SU-DHL-6 (cell line): Measurements from ENCODE around the gene MPZL3.

Source experiments
- H2AFZ ChIP-seq: fragments of 200-600 bp; sonication (generic); 2 replicates; pipeline ENCODE4 v1.6.1; 2014; ENCODE audit warnings: low read depth, mild to moderate bottlenecking, moderate library complexity, mixed read lengths, antibody characterized with exemption, low read length; ENCODE audit not compliant: severe bottlenecking
- H3F3A ChIP-seq: fragments of 200-600 bp; shearing (Covaris generic); 2 replicates; pipeline ENCODE4 v1.6.0; 2016; ENCODE audit warnings: antibody characterized with exemption, mild to moderate bottlenecking; ENCODE audit not compliant: insufficient read depth
- H3K27ac ChIP-seq: fragments of 200-600 bp; sonication (generic); 2 replicates; pipeline ENCODE4 v1.5.1; 2016; ENCODE audit warnings: low read depth, mild to moderate bottlenecking, low read length, moderate library complexity, mixed read lengths
- H3K27me3 ChIP-seq: fragments of 200-600 bp; sonication (generic), shearing (Covaris generic); 2 replicates; pipeline ENCODE4 v1.6.0; 2014; ENCODE audit warnings: mild to moderate bottlenecking, low read length
- H3K36me3 ChIP-seq: fragments of 200-600 bp; sonication (generic); 2 replicates; pipeline ENCODE4 v1.6.1; 2014; ENCODE audit warnings: mild to moderate bottlenecking, low read length, mixed read lengths
- H3K4me2 ChIP-seq: fragments of 300-600, 200-600 bp; shearing (Covaris generic), sonication (generic); 2 replicates; pipeline ENCODE4 v1.6.0; 2014; ENCODE audit warnings: low read length, low read depth, mild to moderate bottlenecking; ENCODE audit not compliant: poor library complexity, severe bottlenecking
- H3K4me3 ChIP-seq: fragments of 200-600 bp; sonication (generic); 2 replicates; pipeline ENCODE4 v1.5.1; 2014; ENCODE audit warnings: antibody characterized with exemption, low read length, mild to moderate bottlenecking, mixed read lengths; ENCODE audit not compliant: insufficient read depth, poor library complexity, severe bottlenecking
- H3K79me2 ChIP-seq: fragments of 200-600 bp; sonication (generic); 2 replicates; pipeline ENCODE4 v1.6.1; 2014; ENCODE audit warnings: mild to moderate bottlenecking, low read length, moderate library complexity; ENCODE audit not compliant: insufficient read depth
- H3K9ac ChIP-seq: fragments of 200-600 bp; sonication (generic); 2 replicates; pipeline ENCODE4 v1.7.0; 2014; ENCODE audit warnings: mild to moderate bottlenecking, low read length
- H3K9me2 ChIP-seq: fragments of 200-600 bp; sonication (generic); replicated peaks from 2 replicates; pipeline ENCODE4 v1.6.1; 2014; ENCODE audit warnings: low read length; ENCODE audit not compliant: insufficient read depth
- H3K9me3 ChIP-seq: fragments of 200-600 bp; sonication (generic); 2 replicates; pipeline ENCODE4 v1.6.1; 2014; ENCODE audit warnings: low read length, mixed read lengths; ENCODE audit not compliant: insufficient read depth
- H4K20me1 ChIP-seq: fragments of 200-600 bp; sonication (generic); 2 replicates; pipeline ENCODE4 v1.6.1; 2014; ENCODE audit warnings: low read depth, mild to moderate bottlenecking, antibody characterized with exemption, low read length, moderate library complexity, mixed read lengths
- CTCF ChIP-seq: fragments of 200-600 bp; sonication (generic); IDR thresholded peaks from one replicate; pipeline ENCODE4 v1.5.1; 2017; ENCODE audit warnings: antibody characterized with exemption, mild to moderate bottlenecking, low read length, moderate library complexity; ENCODE audit not compliant: insufficient read depth, poor library complexity, severe bottlenecking
- EZH2phosphoT487 ChIP-seq: fragments of 200-600 bp; sonication (generic), shearing (Covaris generic); conservative IDR thresholded peaks from 2 replicates; pipeline ENCODE4 v1.6.1; 2018; ENCODE audit warnings: mild to moderate bottlenecking, antibody characterized with exemption, low read length, moderate library complexity, mixed read lengths

MPZL3 gene

GRCh38 chr11:118226781-118227180, 25.4 kb downstream of the MPZL3 start:
- Histone ChIP-seq H3K4me2 (peak overlapping the region; percentile 56), H4K20me1 (no peaks in the 10 kb centered on the region), H3F3A (peaks cover 31% of the 10 kb centered on the region), H3K27ac (peak overlapping the region; percentile 90), H3K36me3 (no peaks in the 10 kb centered on the region), H2AFZ (no peak overlapping the region), H3K27me3 (no peaks in the 10 kb centered on the region), H3K79me2 (no peaks in the 10 kb centered on the region), H3K9ac (no peak overlapping the region), H3K9me3 (no peaks in the 10 kb centered on the region), H3K4me3 (no peak overlapping the region), H3K9me2 (no peaks in the 10 kb centered on the region)
- no peak for TF ChIP-seq EZH2phosphoT487
- TF ChIP-seq CTCF = no peak

DNA sequence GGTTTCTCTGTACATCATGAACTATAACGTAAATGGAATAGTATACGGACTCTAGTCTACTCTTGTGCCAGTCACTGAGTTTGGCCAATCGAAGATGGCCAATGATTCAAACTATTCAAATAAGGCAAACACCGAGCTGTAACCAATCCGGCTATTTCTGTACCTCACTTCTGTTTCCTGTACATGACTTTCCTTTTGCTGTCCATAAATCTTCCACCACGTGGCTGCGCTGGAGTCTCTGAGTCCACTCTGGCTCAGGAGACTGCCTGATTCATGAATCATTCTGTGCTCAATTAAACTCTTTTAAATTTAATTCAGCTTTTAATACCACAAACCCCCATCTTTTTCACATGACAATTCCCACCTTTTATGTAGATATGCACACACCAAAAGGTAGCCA, 25.9 kb downstream of the MPZL3 start:
- Histone ChIP-seq H4K20me1 (no peaks in the 10 kb centered on the region), H3K27me3 (no peaks in the 10 kb centered on the region), H3K9me3 (no peaks in the 10 kb centered on the region), H3F3A (peaks cover 31% of the 10 kb centered on the region), H3K9ac (no peak overlapping the region), H3K4me3 (no peak overlapping the region), H2AFZ (no peak overlapping the region), H3K79me2 (no peaks in the 10 kb centered on the region), H3K9me2 (no peaks in the 10 kb centered on the region), H3K27ac (peak overlapping the region; percentile 90), H3K36me3 (no peaks in the 10 kb centered on the region), H3K4me2 (peak overlapping the region; percentile 56)
- no peak for TF ChIP-seq CTCF
- no peak for TF ChIP-seq EZH2phosphoT487

- Histone ChIP-seq H3K36me3 (no peaks in the 10 kb centered on the region), H3K79me2 (no peaks in the 10 kb centered on the region), H3K4me2 (peak within 1 kb of the TSS; percentile 65), H3K27me3 (no peaks in the 10 kb centered on the region), H2AFZ (peak within 1 kb of the TSS; percentile 7), H3K9me3 (no peaks in the 10 kb centered on the region), H3K9ac (peak within 1 kb of the TSS; percentile 52), H3K9me2 (no peaks in the 10 kb centered on the region), H3F3A (peaks cover 31% of the 10 kb centered on the region), H3K4me3 (peak within 1 kb of the TSS; percentile 44), H3K27ac (peak within 1 kb of the TSS; percentile 85), H4K20me1 (no peaks in the 10 kb centered on the region)
- TF ChIP-seq CTCF (no peak), EZH2phosphoT487 (no peak)
Observed at GRCh38 chr11:118224511-118225188, 27.5 kb downstream of the MPZL3 start, which contains the start of gene JAML. TSS of gene JAML (minus strand) at chr11:118225011. CDS start at chr11:118214866, 10,145 bp downstream.
